ENCODE results near the gene CDC42EP3.
A peak's percentile ranks its signal among the peaks of the same experiment; 100 is the strongest.

CDC42EP3 gene

DNA sequence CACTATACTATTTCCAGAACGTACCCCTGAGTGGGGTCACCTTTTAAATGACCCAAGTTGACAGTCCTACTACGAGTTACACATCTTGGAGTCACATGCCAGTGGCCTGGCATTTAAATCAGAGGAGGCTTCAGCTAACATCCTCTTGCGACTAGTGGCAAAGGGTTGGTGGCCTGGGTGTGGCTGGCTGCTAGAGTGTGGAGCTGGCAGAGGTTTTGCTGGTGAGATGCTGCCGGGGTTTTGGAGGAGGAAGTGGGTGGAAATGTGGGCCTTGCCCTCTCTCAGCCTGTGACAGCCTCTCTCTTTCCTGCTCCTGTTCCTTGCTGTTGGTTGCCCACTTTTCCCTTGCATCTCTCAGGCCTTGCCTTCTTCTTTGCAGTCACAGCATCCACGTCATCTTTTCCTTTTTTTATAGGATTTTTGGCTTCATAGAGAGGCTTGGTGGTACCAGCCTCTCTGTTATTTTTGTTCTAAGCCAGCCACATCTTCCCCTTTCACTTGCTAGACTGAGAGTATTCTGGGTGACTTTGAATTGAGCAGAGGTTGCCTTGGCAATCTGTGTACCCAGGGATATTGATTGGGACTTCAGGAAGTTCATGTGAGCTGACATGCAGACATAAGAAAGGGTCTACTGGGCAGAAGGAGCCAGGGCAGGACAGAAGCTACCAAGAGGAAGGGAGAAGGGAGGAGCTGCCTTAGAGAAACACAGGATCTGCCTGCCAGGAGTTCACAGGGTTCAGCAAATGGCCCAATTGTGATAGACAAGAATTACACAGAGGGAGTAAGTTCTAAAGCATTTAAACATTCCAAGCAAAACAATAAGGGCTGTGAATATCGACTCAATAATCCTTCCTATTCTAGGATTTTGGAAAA is 55.4 kb downstream of the CDC42EP3 start:
- H3K36me3 ChIP-seq (ENCODE audit: control insufficient read depth in 1 of 2, insufficient read depth in 2 of 2, low read length in 2 of 2): no peaks in the 10 kb centered on the region
- no peak overlapping the region for H3K4me3 ChIP-seq (ENCODE audit: low read depth in 1 of 2, low read length in 2 of 2)
- no peak overlapping the region for H3K27ac ChIP-seq (ENCODE audit: low read length)
- H3K4me1 ChIP-seq (ENCODE audit: control insufficient read depth in 1 of 2, insufficient read depth in 2 of 2, low read length in 2 of 2): peaks cover 6 to 8% of the 10 kb centered on the region in 2 donors
- H3K27me3 ChIP-seq (ENCODE audit: low read depth, low read length): no peaks in the 10 kb centered on the region
- H3K9me3 ChIP-seq (ENCODE audit: control insufficient read depth in 1 of 2, low read length in 2 of 2): no peaks in the 10 kb centered on the region

DNA sequence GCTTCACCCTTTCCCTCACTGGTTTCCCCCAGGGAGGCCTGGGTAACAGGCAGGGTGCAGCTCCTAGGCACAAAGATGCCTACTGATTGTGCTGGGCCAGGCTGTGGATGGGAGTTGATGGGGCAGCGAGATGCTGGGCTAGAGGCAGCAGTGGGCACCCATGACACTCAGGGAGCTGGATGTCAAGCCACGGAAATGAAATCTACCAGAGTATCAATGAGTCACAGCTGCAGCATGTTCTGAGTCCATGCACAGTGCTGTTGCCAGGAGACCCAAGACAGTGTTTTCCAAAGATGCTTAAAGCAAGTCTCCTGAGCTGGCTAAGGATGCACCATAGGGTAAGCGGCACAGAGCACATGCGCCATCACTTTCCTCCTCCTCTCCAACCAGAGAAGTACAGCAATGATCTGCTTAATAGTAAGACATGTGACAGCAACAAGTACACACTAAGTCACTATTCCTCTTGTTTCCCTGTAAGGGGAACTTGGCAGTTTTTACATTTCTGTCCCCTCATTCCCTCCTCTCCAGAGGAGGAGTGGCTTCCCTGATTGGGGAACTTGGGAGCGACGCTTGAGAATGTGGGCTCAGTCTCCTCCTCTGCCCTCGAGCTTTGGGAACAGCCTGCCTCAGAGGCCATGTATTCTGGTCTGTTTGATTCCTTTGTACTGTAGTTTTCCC is 57.2 kb downstream of the CDC42EP3 start:
- H3K27ac ChIP-seq (ENCODE audit: low read length): peak overlapping the region; percentile 10
- H3K4me1 ChIP-seq (ENCODE audit: control insufficient read depth in 1 of 2, insufficient read depth in 2 of 2, low read length in 2 of 2): peaks cover 6 to 12% of the 10 kb centered on the region in 2 donors
- no peaks in the 10 kb centered on the region for H3K36me3 ChIP-seq (ENCODE audit: control insufficient read depth in 1 of 2, insufficient read depth in 2 of 2, low read length in 2 of 2)
- H3K4me3 ChIP-seq (ENCODE audit: low read depth in 1 of 2, low read length in 2 of 2): no peak overlapping the region
- no peaks in the 10 kb centered on the region for H3K9me3 ChIP-seq (ENCODE audit: control insufficient read depth in 1 of 2, low read length in 2 of 2)
- H3K27me3 ChIP-seq (ENCODE audit: low read depth, low read length): no peaks in the 10 kb centered on the region

DNA sequence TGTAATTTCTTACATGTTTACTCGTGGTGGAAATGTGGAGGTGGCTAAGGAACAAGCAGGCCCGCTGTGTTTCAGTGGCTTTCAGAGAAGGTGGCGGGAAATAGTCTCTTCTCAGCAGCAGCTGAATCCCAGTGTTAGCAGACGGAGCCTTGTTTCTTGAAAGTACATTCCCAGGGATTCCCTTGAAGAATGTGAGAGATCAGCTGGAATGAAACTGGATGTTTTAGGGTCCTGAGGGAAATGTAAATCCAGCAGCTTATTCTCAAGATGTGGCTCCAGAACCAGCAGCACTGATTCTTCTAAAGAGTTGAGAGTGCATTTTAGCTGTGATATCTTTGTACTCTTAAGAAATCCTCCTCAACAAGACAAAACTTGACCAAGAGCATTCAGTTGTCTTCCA is 59.1 kb downstream of the CDC42EP3 start:
- Histone ChIP-seq H3K27me3 (ENCODE audit: low read depth, low read length) (no peaks in the 10 kb centered on the region), H3K36me3 (ENCODE audit: control insufficient read depth in 1 of 2, insufficient read depth in 2 of 2, low read length in 2 of 2) (no peaks in the 10 kb centered on the region), H3K4me3 (ENCODE audit: low read depth in 1 of 2, low read length in 2 of 2) (no peak overlapping the region), H3K9me3 (ENCODE audit: control insufficient read depth in 1 of 2, low read length in 2 of 2) (no peaks in the 10 kb centered on the region), H3K27ac (ENCODE audit: low read length) (no peak overlapping the region), H3K4me1 (ENCODE audit: control insufficient read depth in 1 of 2, insufficient read depth in 2 of 2, low read length in 2 of 2) (peaks cover 6 to 12% of the 10 kb centered on the region in 2 donors)

DNA sequence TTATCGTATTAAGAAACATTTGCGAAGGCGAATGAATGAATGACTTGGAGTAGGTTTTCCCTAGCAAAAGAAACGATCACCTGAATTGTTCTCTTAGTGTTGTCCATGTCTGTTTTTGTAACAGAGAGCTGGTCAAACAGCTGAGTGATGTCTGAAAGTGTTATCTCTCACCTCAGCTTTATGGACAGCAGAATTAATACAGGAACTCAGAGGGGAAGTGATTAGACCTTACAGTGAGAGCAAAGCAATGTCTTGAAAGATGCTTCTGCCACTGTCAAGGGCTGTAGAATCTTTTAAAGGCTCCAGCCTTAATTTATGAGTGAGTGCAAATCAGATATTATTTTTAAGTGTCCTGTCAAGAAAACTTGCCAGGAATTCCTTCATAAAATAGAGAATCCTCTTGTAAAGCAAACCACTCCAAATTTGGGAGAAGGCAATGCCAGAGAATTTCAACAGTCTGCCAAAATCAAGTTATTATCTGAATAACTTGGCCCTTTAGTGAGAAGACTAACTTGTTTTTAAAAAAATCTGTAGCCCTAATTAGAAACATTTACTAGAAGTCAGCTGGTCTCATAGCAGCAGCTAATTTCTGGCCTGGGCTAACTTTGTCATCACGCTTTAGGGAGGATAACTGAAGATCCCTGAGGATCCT is 60.7 kb downstream of the CDC42EP3 start:
- no peak overlapping the region for H3K27ac ChIP-seq (ENCODE audit: low read length)
- no peaks in the 10 kb centered on the region for H3K9me3 ChIP-seq (ENCODE audit: control insufficient read depth in 1 of 2, low read length in 2 of 2)
- H3K36me3 ChIP-seq (ENCODE audit: control insufficient read depth in 1 of 2, insufficient read depth in 2 of 2, low read length in 2 of 2): no peaks in the 10 kb centered on the region
- H3K4me1 ChIP-seq (ENCODE audit: control insufficient read depth in 1 of 2, insufficient read depth in 2 of 2, low read length in 2 of 2): peaks cover 0 to 12% of the 10 kb centered on the region in 2 donors
- H3K4me3 ChIP-seq (ENCODE audit: low read depth in 1 of 2, low read length in 2 of 2): no peak overlapping the region
- no peaks in the 10 kb centered on the region for H3K27me3 ChIP-seq (ENCODE audit: low read depth, low read length)

DNA sequence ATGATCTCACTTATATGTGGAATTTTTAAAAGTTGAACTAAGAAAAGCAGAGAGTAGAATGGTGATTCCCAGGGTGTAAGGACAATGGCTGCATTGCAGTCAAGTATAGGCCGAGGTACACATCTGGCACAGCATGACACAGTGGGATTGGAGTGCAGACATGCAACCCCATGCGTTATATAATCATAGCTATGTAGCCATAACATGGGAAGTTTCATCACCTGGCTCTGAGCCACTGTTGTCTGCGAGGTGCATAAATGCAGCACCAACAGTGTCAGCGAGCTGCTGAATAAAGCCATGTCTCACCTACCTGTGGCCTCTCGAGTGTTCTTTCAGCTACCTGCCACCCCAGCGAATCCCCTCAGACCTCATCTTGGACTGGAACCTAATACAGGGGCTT is 61.7 kb downstream of the CDC42EP3 start:
- Histone ChIP-seq H3K4me1 (ENCODE audit: control insufficient read depth in 1 of 2, insufficient read depth in 2 of 2, low read length in 2 of 2) (peaks cover 0 to 12% of the 10 kb centered on the region in 2 donors), H3K27me3 (ENCODE audit: low read depth, low read length) (no peaks in the 10 kb centered on the region), H3K9me3 (ENCODE audit: control insufficient read depth in 1 of 2, low read length in 2 of 2) (no peaks in the 10 kb centered on the region), H3K36me3 (ENCODE audit: control insufficient read depth in 1 of 2, insufficient read depth in 2 of 2, low read length in 2 of 2) (no peaks in the 10 kb centered on the region), H3K4me3 (ENCODE audit: low read depth in 1 of 2, low read length in 2 of 2) (no peak overlapping the region), H3K27ac (ENCODE audit: low read length) (no peak overlapping the region)

DNA sequence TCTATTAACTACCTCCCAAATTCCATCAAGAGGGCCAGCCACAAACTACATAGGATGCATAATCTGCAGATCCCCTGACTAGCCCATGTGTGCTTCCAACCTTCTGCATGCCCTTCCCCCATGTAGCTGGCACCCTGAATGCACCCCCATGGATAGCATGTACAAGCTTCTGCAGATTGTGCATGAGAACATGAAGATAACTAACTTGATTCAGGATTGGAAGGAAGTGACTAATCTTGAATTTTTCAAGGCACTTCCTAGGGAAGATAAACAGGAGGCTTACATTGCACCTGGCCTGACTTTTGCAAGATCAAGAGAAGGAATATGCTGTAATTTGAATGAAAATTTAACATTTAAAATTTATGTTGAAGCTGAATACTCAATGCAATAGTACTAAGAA is 66.7 kb downstream of the CDC42EP3 start:
- Histone ChIP-seq H3K36me3 (ENCODE audit: control insufficient read depth in 1 of 2, insufficient read depth in 2 of 2, low read length in 2 of 2) (no peaks in the 10 kb centered on the region), H3K9me3 (ENCODE audit: control insufficient read depth in 1 of 2, low read length in 2 of 2) (no peaks in the 10 kb centered on the region), H3K27me3 (ENCODE audit: low read depth, low read length) (no peaks in the 10 kb centered on the region), H3K4me1 (ENCODE audit: control insufficient read depth in 1 of 2, insufficient read depth in 2 of 2, low read length in 2 of 2) (peaks cover 0 to 4% of the 10 kb centered on the region in 2 donors), H3K27ac (ENCODE audit: low read length) (no peak overlapping the region), H3K4me3 (ENCODE audit: low read depth in 1 of 2, low read length in 2 of 2) (no peak overlapping the region)

DNA sequence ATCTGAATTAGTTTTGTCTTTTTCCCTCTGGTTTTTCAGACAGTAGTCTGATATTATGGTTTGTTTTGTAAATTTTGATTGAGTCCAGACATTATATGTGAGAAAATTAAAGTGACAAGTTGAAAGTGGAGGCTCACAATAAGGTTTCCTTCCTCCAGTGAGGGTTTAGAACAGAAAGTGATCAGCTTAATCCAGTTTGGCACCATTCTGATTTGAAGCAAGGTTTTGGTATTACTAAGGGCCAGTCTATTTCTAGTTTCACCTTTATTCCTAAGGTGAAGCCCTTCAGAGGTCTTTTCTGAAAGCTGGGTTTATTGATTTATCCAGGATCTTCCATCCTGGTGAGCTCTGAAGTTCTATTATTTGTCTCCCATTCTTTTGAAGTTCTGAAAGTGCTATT is 68.7 kb downstream of the CDC42EP3 start:
- no peaks in the 10 kb centered on the region for H3K9me3 ChIP-seq (ENCODE audit: control insufficient read depth in 1 of 2, low read length in 2 of 2)
- H3K36me3 ChIP-seq (ENCODE audit: control insufficient read depth in 1 of 2, insufficient read depth in 2 of 2, low read length in 2 of 2): no peaks in the 10 kb centered on the region
- no peak overlapping the region for H3K4me3 ChIP-seq (ENCODE audit: low read depth in 1 of 2, low read length in 2 of 2)
- H3K27me3 ChIP-seq (ENCODE audit: low read depth, low read length): no peaks in the 10 kb centered on the region
- no peak overlapping the region for H3K27ac ChIP-seq (ENCODE audit: low read length)
- H3K4me1 ChIP-seq (ENCODE audit: control insufficient read depth in 1 of 2, insufficient read depth in 2 of 2, low read length in 2 of 2): peaks cover 0 to 4% of the 10 kb centered on the region in 2 donors

DNA sequence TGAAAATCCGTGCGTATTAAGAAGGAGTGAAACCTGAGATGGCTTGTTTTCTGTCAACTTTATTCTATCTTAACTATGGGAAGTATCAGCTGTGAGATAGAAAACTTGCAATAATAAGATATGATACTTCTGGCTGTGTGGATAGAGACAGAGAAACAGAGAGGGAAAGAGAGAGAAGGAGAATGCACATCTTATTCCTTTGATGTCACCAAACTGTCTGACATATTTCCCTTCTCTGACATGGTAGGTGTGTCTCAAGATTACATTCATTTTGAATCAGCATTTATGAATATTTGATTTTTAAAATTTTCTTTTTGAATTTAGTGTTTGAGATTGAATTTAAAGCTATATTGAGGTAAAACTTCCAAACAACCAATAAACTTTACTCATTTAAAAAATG is 69.4 kb downstream of the CDC42EP3 start:
- H3K36me3 ChIP-seq (ENCODE audit: control insufficient read depth in 1 of 2, insufficient read depth in 2 of 2, low read length in 2 of 2): no peaks in the 10 kb centered on the region
- H3K4me3 ChIP-seq (ENCODE audit: low read depth in 1 of 2, low read length in 2 of 2): no peak overlapping the region
- no peaks in the 10 kb centered on the region for H3K27me3 ChIP-seq (ENCODE audit: low read depth, low read length)
- peaks cover 0 to 4% of the 10 kb centered on the region in 2 donors for H3K4me1 ChIP-seq (ENCODE audit: control insufficient read depth in 1 of 2, insufficient read depth in 2 of 2, low read length in 2 of 2)
- no peaks in the 10 kb centered on the region for H3K9me3 ChIP-seq (ENCODE audit: control insufficient read depth in 1 of 2, low read length in 2 of 2)
- no peak overlapping the region for H3K27ac ChIP-seq (ENCODE audit: low read length)

DNA sequence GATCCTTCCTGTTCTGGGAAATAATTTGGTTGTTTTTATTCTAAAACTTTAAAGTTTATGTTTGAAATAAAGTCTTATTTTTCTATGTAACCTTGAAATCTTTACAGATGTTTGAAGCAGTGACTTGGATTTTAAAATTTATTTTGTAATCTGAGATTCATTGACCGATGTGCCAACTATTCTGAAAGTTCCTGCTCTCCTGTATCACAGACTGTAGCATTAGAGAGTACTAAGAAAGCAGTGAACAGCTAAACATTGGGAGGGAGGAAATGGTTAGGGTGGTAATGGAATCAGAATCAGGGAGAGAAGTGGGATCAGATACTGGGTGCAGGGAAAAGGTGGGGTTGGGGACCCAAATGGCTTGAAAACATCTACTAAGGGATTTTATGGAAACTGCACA is 69.9 kb downstream of the CDC42EP3 start:
- H3K4me1 ChIP-seq (ENCODE audit: control insufficient read depth in 1 of 2, insufficient read depth in 2 of 2, low read length in 2 of 2): peaks cover 0 to 4% of the 10 kb centered on the region in 2 donors
- no peak overlapping the region for H3K4me3 ChIP-seq (ENCODE audit: low read depth in 1 of 2, low read length in 2 of 2)
- no peak overlapping the region for H3K27ac ChIP-seq (ENCODE audit: low read length)

DNA sequence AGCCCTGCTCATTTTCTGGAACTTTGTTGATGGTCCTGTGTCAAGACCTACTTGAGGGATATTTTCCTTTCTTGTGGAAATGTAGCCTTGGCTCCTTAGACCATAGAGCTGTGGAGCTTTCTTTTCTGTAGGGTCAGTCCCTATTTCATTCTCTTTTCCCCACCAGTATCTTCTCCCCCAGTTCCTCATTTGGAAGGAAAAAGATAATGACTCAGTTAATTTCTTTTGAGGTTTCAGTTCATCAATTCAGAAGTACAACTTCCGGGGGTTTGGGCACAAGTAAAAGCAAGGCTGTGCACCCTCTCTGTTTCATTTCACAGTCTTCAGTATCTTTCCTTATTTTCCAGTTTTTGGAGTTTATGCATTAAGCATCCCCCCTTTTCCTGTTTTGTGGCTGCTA is 70.7 kb downstream of the CDC42EP3 start:
- H3K27me3 ChIP-seq (ENCODE audit: low read depth, low read length): no peaks in the 10 kb centered on the region
- H3K4me1 ChIP-seq (ENCODE audit: control insufficient read depth in 1 of 2, insufficient read depth in 2 of 2, low read length in 2 of 2): peaks cover 0 to 4% of the 10 kb centered on the region in 2 donors
- no peak overlapping the region for H3K4me3 ChIP-seq (ENCODE audit: low read depth in 1 of 2, low read length in 2 of 2)
- H3K36me3 ChIP-seq (ENCODE audit: control insufficient read depth in 1 of 2, insufficient read depth in 2 of 2, low read length in 2 of 2): no peaks in the 10 kb centered on the region
- no peak overlapping the region for H3K27ac ChIP-seq (ENCODE audit: low read length)
- no peaks in the 10 kb centered on the region for H3K9me3 ChIP-seq (ENCODE audit: control insufficient read depth in 1 of 2, low read length in 2 of 2)

More for the DNA sequence above, 69.9 kb downstream of the CDC42EP3 start:
- Histone ChIP-seq H3K27me3 (ENCODE audit: low read depth, low read length) (no peaks in the 10 kb centered on the region), H3K9me3 (ENCODE audit: control insufficient read depth in 1 of 2, low read length in 2 of 2) (no peaks in the 10 kb centered on the region), H3K36me3 (ENCODE audit: control insufficient read depth in 1 of 2, insufficient read depth in 2 of 2, low read length in 2 of 2) (no peaks in the 10 kb centered on the region)
